ENCODE measurements around the gene ZCCHC7.
"Not testable (repeated sequence)": the region's sequence is repeated elsewhere in the genome, so short reads cannot be mapped to it uniquely, and the experiment has no call there.

Gene ZCCHC7

GRCh38 chr9:37105234-37105633, 15.1 kb upstream of the ZCCHC7 start:
- no peak for DNase-seq (ENCODE audit: low read depth)
- H3K4me3 ChIP-seq (ENCODE audit: low read depth, low read length): no peak overlapping the region
- TF ChIP-seq CTCF (IDR thresholded peaks at IDR 0.05; ENCODE audit: insufficient read depth, low read depth, low read length, missing control alignments): no peak

DNA sequence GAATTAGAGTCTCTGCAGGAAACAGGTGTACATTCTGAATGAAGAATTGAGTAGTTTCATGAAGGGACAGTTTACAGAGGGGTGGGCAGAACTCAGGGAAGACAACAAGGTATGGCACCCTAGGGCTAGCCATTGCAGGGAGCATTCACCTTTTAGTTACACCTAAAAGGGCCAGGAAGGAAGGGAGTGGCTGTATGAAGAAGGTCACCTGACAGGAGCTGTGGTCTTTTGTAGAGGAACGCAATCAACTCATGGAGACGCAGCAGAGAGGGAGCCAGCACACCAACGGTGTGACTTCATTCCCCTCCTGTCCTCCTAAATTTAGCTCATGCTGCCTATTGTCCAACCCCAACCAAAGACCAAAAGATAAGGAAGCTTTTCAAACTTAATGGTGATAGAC, 12.7 kb upstream of the ZCCHC7 start:
- H3K4me3 ChIP-seq (ENCODE audit: low read depth, low read length): no peak overlapping the region
- no peak for DNase-seq (ENCODE audit: low read depth)
- TF ChIP-seq CTCF (IDR thresholded peaks at IDR 0.05; ENCODE audit: insufficient read depth, low read depth, low read length, missing control alignments): no peak

DNA sequence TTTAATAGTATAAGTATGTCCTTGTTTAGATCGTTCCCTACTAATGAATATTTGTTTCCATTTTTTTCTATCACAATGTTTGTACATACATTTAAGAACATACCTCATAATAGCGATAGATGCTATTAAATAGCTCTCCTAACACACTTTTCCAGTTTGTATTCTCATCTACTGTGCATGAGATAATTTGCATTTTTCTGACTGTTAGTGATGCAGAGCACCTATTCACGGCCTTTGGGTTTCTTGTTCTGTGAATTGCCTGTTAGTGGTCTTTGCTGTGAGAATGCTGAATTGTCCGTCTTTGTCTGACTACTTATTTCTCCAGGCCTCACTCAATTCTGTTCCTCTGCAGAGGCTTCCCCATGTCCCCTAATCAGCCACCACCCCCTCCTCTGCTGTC, 5.9 kb upstream of the ZCCHC7 start:
- H3K4me3 ChIP-seq (ENCODE audit: low read depth, low read length); DNase-seq (ENCODE audit: low read depth): not testable (repeated sequence)

DNA sequence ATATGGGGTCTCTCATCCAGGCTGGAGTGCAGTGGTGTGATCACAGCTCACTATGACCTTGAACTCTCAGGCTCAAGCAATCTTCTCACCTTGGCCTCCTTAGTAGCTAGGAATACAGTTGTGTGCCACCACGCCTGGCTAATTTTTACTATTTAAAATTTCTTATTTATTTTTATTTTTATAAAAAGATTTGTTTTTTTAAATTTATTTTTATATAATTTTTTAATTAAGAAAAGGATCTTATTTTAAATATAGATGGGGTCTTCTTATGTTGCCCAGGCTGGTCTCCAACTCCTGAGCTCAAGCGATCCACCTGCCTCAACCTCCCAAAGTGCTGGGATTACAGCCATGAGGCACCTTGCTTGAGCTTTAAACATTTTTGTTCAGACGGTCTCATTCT, 2.4 kb upstream of the ZCCHC7 start:
- TF ChIP-seq CTCF (IDR thresholded peaks at IDR 0.05; ENCODE audit: insufficient read depth, low read depth, low read length, missing control alignments): no peak
- no peak overlapping the region for H3K4me3 ChIP-seq (ENCODE audit: low read depth, low read length)
- DNase-seq (ENCODE audit: low read depth): no peak

DNA sequence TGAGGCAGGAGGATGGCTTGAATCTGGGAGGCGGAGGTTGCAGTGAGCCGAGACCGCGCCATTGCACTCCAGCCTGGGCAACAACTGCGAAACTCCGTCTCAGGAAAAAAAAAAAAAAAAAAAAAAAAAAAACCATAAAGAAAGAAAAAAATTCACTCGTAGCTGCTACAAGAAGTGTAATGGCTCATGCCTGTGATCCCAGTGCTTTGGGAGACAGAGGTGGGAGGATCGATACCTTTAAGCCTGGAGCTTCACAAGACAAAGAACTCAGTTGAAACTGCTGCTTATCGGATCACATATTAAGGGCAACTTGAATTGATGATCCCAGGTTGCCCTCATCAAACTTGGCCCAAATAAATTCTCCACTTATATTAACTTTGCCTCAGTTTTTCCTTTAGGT, 1.0 kb upstream of the ZCCHC7 start:
- no peak for TF ChIP-seq CTCF (IDR thresholded peaks at IDR 0.05; ENCODE audit: insufficient read depth, low read depth, low read length, missing control alignments)
- no peak for DNase-seq (ENCODE audit: low read depth)
- peak overlapping the region; percentile 62 for H3K4me3 ChIP-seq (ENCODE audit: low read depth, low read length)

DNA sequence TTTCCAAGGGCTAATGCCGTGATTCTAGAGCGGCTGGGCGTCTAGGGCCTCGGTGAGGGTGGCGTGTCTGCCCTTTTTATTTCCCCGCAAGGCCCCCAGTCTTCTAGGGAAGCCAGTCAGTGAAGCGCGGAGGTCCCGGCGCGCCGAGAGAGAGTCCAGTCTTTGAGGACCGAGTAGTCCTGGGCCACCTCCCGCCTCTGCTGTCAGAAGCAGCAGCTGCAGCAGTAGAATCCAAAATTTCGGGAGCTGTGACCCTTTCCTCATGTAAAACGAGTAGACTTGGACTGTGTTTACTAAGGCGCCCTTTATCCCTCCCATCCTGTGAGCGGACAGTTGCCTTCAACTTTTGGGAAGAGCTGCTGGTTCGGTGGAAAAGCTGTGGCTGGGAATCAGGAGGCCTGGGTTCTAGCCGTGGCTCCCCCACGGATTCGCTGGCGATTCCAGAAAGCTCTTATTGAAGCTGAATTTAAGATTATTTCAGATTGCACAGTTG, 515 bp downstream of the ZCCHC7 start:
- not testable (repeated sequence) for DNase-seq (ENCODE audit: low read depth)
- H3K4me3 ChIP-seq (ENCODE audit: low read depth, low read length): peak overlapping the region; percentile 72

- TF ChIP-seq CTCF (IDR thresholded peaks at IDR 0.05; ENCODE audit: insufficient read depth, low read depth, low read length, missing control alignments): no peak
- peak overlapping the region; percentile 72 for H3K4me3 ChIP-seq (ENCODE audit: low read depth, low read length)
- DNase-seq (ENCODE audit: low read depth): no peak
Observed at GRCh38 chr9:37121881-37122280, 1.5 kb downstream of the ZCCHC7 start.

GRCh38 chr9:37126214-37126788, 5.9 kb downstream of the ZCCHC7 start:
- TF ChIP-seq CTCF (IDR thresholded peaks at IDR 0.05; ENCODE audit: insufficient read depth, low read depth, low read length, missing control alignments): no peak

More at GRCh38 chr9:37126214-37126788, 5.9 kb downstream of the ZCCHC7 start:
- H3K4me3 ChIP-seq (ENCODE audit: low read depth, low read length): no peak overlapping the region
- DNase-seq (ENCODE audit: low read depth): no peak
